Measurements from ENCODE around the gene TBC1D16. TPM values are rescaled to one million over a fixed set of nuclear protein-coding genes. Genes with fewer than 3 reads are reported as not detected.

The TBC1D16 gene, protein sequence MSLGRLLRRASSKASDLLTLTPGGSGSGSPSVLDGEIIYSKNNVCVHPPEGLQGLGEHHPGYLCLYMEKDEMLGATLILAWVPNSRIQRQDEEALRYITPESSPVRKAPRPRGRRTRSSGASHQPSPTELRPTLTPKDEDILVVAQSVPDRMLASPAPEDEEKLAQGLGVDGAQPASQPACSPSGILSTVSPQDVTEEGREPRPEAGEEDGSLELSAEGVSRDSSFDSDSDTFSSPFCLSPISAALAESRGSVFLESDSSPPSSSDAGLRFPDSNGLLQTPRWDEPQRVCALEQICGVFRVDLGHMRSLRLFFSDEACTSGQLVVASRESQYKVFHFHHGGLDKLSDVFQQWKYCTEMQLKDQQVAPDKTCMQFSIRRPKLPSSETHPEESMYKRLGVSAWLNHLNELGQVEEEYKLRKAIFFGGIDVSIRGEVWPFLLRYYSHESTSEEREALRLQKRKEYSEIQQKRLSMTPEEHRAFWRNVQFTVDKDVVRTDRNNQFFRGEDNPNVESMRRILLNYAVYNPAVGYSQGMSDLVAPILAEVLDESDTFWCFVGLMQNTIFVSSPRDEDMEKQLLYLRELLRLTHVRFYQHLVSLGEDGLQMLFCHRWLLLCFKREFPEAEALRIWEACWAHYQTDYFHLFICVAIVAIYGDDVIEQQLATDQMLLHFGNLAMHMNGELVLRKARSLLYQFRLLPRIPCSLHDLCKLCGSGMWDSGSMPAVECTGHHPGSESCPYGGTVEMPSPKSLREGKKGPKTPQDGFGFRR
- total RNA-seq: 43.0 and 45.4 TPM in 2 replicates

DNA sequence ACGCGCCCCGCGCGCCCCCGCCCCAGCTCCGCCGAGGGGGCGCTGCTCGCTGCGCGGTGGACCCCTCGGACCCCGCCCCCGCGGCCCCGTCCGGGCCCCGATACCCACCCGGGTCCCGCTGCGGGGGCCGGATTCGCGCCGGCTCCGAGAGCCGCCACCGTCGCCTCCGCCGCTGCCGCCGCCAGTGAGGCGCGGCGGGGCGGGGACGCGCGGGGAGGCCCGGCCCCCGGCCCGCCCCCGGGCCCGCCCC, at the start of gene TBC1D16:
Gene TBC1D16, minus strand, starts transcription at position 186 of the 250 bp plus-strand sequence. CDS start 22,325 bp downstream, outside the sequence.

DNA sequence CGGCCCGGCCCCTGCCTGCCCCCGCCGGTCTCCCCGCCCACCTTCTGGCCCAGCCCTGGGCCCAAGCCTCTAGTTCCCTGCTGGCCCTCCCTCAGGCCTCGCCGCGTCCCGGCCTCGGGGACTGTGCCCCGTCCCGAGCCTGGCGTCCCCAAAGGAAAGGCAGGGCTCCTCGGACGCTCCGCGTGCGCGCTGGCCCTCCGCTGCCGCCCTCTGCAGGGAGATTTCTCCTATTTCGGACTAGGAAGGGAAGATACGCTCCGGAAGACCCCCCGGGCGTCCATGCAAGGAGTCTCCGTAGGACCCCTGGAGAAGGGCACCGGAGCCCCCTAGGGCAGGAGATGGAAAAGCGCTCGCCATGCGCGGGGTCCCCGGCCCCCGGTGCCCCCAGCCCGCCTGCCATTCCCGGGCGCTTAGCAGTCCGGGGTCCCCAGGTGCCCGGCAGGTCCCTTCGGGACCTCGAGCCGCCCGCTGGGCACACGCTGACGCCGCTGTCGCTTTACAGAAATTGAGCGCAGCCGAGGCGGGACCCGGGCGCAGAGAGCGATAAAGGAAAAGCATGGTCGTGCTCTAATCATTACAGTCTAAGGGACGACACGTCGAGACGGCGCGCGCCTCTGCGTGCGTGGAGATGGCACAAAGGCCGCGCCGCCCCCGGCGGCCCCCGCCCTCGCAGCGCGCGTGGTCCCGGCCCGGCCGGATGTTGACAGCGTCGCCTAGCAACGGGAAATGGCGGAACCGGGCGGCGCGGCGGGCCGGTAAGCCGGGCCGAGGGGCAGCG, 454 bp upstream of the TBC1D16 start, which contains the start of gene CCDC40:
Gene CCDC40, plus strand, starts transcription at position 706 of the 778 bp plus-strand sequence. Its CDS starts 21 bp downstream, at position 727.

Other genes starting within 250 kb of the TBC1D16 start
- gene CBX8, start 238.8 kb downstream of the TBC1D16 start, total RNA-seq: 1.9 and 2.4 TPM in 2 replicates
- 8.2 and 8.9 TPM in 2 replicates for gene CBX4, start 196.4 kb downstream of the TBC1D16 start, total RNA-seq
- gene CCDC40, start 770 bp upstream of the TBC1D16 start, total RNA-seq: 2.0 TPM in 2 replicates
- 28.3 and 33.0 TPM in 2 replicates for gene GAA, start 65.7 kb upstream of the TBC1D16 start, total RNA-seq
- 103 and 118 TPM in 2 replicates for gene EIF4A3, start 111.3 kb upstream of the TBC1D16 start, total RNA-seq
- not detected in 2 replicates for gene CARD14, start 134.2 kb upstream of the TBC1D16 start, total RNA-seq
- 28.9 and 29.3 TPM in 2 replicates for gene SGSH, start 184.5 kb upstream of the TBC1D16 start, total RNA-seq
- gene SLC26A11, start 184.6 kb upstream of the TBC1D16 start, total RNA-seq: 10.6 and 13.2 TPM in 2 replicates
- gene RNF213, start 225.0 kb upstream of the TBC1D16 start, total RNA-seq: 136 and 185 TPM in 2 replicates